Measurements from ENCODE around the gene P3H2. TPM values are rescaled to one million over a fixed set of nuclear protein-coding genes. Genes with fewer than 3 reads are reported as not detected.

The P3H2 gene
- total RNA-seq, 4 donors from 2014 or later: 15.6 to 41.5 (median 27.1) TPM

- no peak for DNase-seq (ENCODE audit: extremely low spot score)
- Histone ChIP-seq H3K4me1 (peaks cover 0 to 40% (median 15%) of the 10 kb centered on the region in 4 donors), H3K27ac (replicated peaks in 1 of 4) (peak overlapping the region in 3 of 4 donors; percentile 23 to 49 (median 26)), H3K27me3 (no peaks in the 10 kb centered on the region), H3K36me3 (no peaks in the 10 kb centered on the region), H3K4me3 (no peak overlapping the region), H3K9me3 (no peaks in the 10 kb centered on the region)
- TF ChIP-seq, protein P1, sequence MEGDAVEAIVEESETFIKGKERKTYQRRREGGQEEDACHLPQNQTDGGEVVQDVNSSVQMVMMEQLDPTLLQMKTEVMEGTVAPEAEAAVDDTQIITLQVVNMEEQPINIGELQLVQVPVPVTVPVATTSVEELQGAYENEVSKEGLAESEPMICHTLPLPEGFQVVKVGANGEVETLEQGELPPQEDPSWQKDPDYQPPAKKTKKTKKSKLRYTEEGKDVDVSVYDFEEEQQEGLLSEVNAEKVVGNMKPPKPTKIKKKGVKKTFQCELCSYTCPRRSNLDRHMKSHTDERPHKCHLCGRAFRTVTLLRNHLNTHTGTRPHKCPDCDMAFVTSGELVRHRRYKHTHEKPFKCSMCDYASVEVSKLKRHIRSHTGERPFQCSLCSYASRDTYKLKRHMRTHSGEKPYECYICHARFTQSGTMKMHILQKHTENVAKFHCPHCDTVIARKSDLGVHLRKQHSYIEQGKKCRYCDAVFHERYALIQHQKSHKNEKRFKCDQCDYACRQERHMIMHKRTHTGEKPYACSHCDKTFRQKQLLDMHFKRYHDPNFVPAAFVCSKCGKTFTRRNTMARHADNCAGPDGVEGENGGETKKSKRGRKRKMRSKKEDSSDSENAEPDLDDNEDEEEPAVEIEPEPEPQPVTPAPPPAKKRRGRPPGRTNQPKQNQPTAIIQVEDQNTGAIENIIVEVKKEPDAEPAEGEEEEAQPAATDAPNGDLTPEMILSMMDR (IDR thresholded peaks at IDR 0.05): no peak
- no peak for TF ChIP-seq POLR2A (IDR thresholded peaks at IDR 0.05; ENCODE audit: low read depth)
- TF ChIP-seq EP300 (IDR thresholded peaks at IDR 0.05): no peak
- no peak for TF ChIP-seq POLR2AphosphoS5 (IDR thresholded peaks at IDR 0.05)
- intact Hi-C loops (cut with DNase I): no loop called here
- 57% methylated on average over 4 of the region's 4 CpGs for WGBS
Measured at GRCh38 chr3:190058521-190059241, 62.0 kb downstream of the P3H2 start.

- WGBS: 69% methylated on average over 4 of the region's 4 CpGs
- H3K27me3 ChIP-seq: no peaks in the 10 kb centered on the region
- no peak for TF ChIP-seq EP300 (IDR thresholded peaks at IDR 0.05)
- TF ChIP-seq, protein P1 (IDR thresholded peaks at IDR 0.05): no peak
- no peak overlapping the region for H3K27ac ChIP-seq (replicated peaks in 1 of 4)
- H3K4me1 ChIP-seq: peaks cover 0 to 32% (median 15%) of the 10 kb centered on the region in 4 donors
- intact Hi-C loops (cut with DNase I): no loop called here
- H3K4me3 ChIP-seq: no peak overlapping the region
- H3K36me3 ChIP-seq: no peaks in the 10 kb centered on the region
- H3K9me3 ChIP-seq: no peaks in the 10 kb centered on the region
- no peak for DNase-seq (ENCODE audit: extremely low spot score)
Measured at GRCh38 chr3:190056742-190057141, 64.0 kb downstream of the P3H2 start.

DNA sequence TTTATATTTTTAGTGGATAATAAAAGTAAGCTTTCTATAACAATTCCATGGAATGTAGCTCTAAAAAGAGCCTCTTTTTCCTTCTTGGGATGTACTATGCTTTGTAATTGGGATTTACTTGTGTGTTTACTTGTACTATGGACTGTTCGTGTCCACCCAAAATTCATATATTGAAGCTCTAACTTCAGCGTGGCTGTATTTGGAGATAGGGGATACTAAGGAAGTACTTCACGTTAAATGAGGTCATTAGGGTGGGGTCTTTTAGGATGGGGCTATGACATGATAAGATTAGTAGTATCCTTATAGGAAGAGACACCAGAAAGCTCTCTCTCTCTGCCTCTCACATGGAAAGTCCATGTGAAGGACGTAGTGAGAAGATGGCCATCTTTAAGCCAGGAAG lies 64.9 kb downstream of the P3H2 start:
- Histone ChIP-seq H3K36me3 (no peaks in the 10 kb centered on the region), H3K4me1 (peaks cover 0 to 32% (median 15%) of the 10 kb centered on the region in 4 donors), H3K27me3 (no peaks in the 10 kb centered on the region), H3K4me3 (no peak overlapping the region), H3K27ac (replicated peaks in 1 of 4) (no peak overlapping the region), H3K9me3 (no peaks in the 10 kb centered on the region)
- intact Hi-C loops (cut with DNase I): no loop called here
- 93% methylated on average over 4 of the region's 4 CpGs for WGBS
- no peak for DNase-seq (ENCODE audit: extremely low spot score)
- no peak for TF ChIP-seq EP300 (IDR thresholded peaks at IDR 0.05)
- no peak for TF ChIP-seq POLR2A (IDR thresholded peaks at IDR 0.05; ENCODE audit: low read depth)
- TF ChIP-seq POLR2AphosphoS5 (IDR thresholded peaks at IDR 0.05): no peak
- TF ChIP-seq, protein P1 (IDR thresholded peaks at IDR 0.05): no peak

DNA sequence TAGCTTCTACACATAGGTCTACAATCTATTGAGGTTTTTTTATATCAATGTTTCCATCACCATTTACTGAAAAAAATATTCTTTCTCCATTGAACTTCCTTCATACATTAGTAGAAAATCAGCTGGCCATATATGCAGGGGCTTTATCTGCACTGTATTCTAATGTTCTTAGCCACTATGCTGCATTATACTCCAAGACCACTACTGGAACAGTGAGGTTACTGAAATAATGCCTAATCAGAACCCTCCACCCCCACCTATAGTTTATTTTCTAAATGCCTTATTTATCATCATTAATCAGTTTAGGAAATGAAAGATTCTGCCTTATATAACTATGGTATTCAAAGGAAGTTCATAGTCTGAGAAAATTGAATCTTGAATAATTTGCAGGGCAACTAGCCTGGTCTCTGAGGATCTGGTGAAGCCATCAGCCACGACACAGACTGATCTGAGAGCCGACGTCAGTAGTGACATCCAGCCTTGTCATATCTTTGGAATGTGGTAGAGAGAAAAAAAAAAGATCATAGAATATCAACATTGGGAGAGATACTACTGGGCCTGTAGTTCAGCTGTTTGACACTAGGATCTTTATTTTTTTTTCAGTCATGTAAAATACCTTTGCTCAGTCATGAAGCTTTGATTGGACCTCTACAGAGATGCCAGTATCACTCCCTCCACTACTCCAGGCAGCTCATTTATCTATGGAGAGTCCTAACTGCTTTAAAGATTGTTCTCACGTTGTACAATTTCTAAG lies 66.6 kb downstream of the P3H2 start:
- 47% methylated on average over 4 of the region's 4 CpGs for WGBS
- Histone ChIP-seq H3K27me3 (no peaks in the 10 kb centered on the region), H3K4me1 (peaks cover 0 to 37% (median 15%) of the 10 kb centered on the region in 4 donors), H3K36me3 (no peaks in the 10 kb centered on the region), H3K9me3 (no peaks in the 10 kb centered on the region), H3K27ac (replicated peaks in 1 of 4) (no peak overlapping the region), H3K4me3 (no peak overlapping the region)
- DNase-seq (ENCODE audit: extremely low spot score): no peak
- TF ChIP-seq, protein P1 (IDR thresholded peaks at IDR 0.05): peak in 1 of 3 experiments; percentile 32
- TF ChIP-seq POLR2A (IDR thresholded peaks at IDR 0.05; ENCODE audit: low read depth): no peak
- TF ChIP-seq EP300 (IDR thresholded peaks at IDR 0.05): no peak
- intact Hi-C loops (cut with DNase I): no loop called here
